Fibroblast of gingiva (primary cell): ENCODE data around the gene PNPLA1.

ENCODE experiments used
- DNase-seq: peaks from one replicate; pipeline ENCODE4 v3.0.0-alpha.2; 2011; ENCODE audit warnings: low read depth

PNPLA1 gene

GRCh38 chr6:36317623-36318022 is 47.8 kb downstream of the PNPLA1 start:
- DNase-seq, result no peak

GRCh38 chr6:36318690-36319435 is 49.0 kb downstream of the PNPLA1 start:
- no peak for DNase-seq

GRCh38 chr6:36319436-36319762 is 49.5 kb downstream of the PNPLA1 start:
- DNase-seq, result no peak

- no peak for DNase-seq
Observed at GRCh38 chr6:36319821-36320220, 50.0 kb downstream of the PNPLA1 start.

- no peak for DNase-seq
Observed at GRCh38 chr6:36320475-36320874, 50.6 kb downstream of the PNPLA1 start.

GRCh38 chr6:36322591-36322990 is 52.7 kb downstream of the PNPLA1 start:
- DNase-seq, result no peak

GRCh38 chr6:36323062-36323461 is 53.2 kb downstream of the PNPLA1 start:
- DNase-seq, result no peak

- no peak for DNase-seq
Observed at GRCh38 chr6:36324191-36324590, 54.3 kb downstream of the PNPLA1 start.

- no peak for DNase-seq
Observed at GRCh38 chr6:36324715-36325114, 54.9 kb downstream of the PNPLA1 start.

GRCh38 chr6:36326356-36326995 is 56.6 kb downstream of the PNPLA1 start:
- no peak for DNase-seq

GRCh38 chr6:36327226-36327918 is 57.5 kb downstream of the PNPLA1 start:
- no peak for DNase-seq

GRCh38 chr6:36327919-36328236 is 58.0 kb downstream of the PNPLA1 start:
- no peak for DNase-seq

- no peak for DNase-seq
Observed at GRCh38 chr6:36328600-36328999, 58.7 kb downstream of the PNPLA1 start.

GRCh38 chr6:36329798-36330291 is 60.0 kb downstream of the PNPLA1 start:
- DNase-seq, result no peak

GRCh38 chr6:36330366-36330765 is 60.5 kb downstream of the PNPLA1 start:
- DNase-seq, result no peak

GRCh38 chr6:36331381-36331780 is 61.5 kb downstream of the PNPLA1 start:
- DNase-seq, result no peak

GRCh38 chr6:36333171-36333895 is 63.5 kb downstream of the PNPLA1 start:
- no peak for DNase-seq

- DNase-seq, result no peak
Observed at GRCh38 chr6:36333931-36334725, 64.3 kb downstream of the PNPLA1 start.

GRCh38 chr6:36334832-36335459 is 65.1 kb downstream of the PNPLA1 start:
- DNase-seq, result no peak

GRCh38 chr6:36335465-36336207 is 65.8 kb downstream of the PNPLA1 start:
- DNase-seq, result no peak
